Adrenal gland (tissue), 12 donors: ENCODE results near the gene SDK1. TPM values are rescaled to one million over a fixed set of nuclear protein-coding genes. Genes with fewer than 3 reads are reported as not detected.

Experiments used
- DNase-seq, 7 donors: peaks; one replicate each; pipeline ENCODE4 v3.0.0-alpha.2; 2019 to 2020
- H3K27ac ChIP-seq, 5 donors: fragments of 200-600 bp; sonication (generic) in 4 of 5; 1 replicate in 3 of 5; 2 replicates in 2 of 5; pipeline versions ENCODE4 v1.5.1 to v1.8.0; 2016 to 2020; ENCODE audit warnings: mild to moderate bottlenecking in 1 of 5
- H3K27me3 ChIP-seq: fragments of 200-600 bp; 2 replicates; pipeline ENCODE4 v1.8.0; 2021
- H3K36me3 ChIP-seq, 2 donors: fragments of 200-600 bp; replicated peaks in 1 of 2; 1 replicate in 1 of 2; 2 replicates in 1 of 2; pipeline versions ENCODE4 v1.5.1 to v1.8.0; 2018 to 2022
- H3K4me1 ChIP-seq, 2 donors: fragments of 200-600 bp; replicated peaks in 1 of 2; 1 replicate in 1 of 2; 2 replicates in 1 of 2; pipeline versions ENCODE4 v1.5.1 to v1.8.0; 2018 to 2021
- H3K4me3 ChIP-seq, 4 donors: fragments of 200-600 bp; sonication (generic) in 3 of 4; one replicate each; pipeline ENCODE4 v1.5.1; 2016 to 2018
- H3K9me3 ChIP-seq, 3 donors: fragments of 200-600 bp; sonication (generic) in 1 of 3; replicated peaks in 1 of 3; 1 replicate in 2 of 3; 2 replicates in 1 of 3; pipeline versions ENCODE4 v1.5.1 to v1.8.0; 2016 to 2021
- CTCF ChIP-seq, 6 experiments: fragments of 450-650 bp in 4 of 6; fragments of 200-600 bp in 2 of 6; sonication (generic) in 1 of 6; IDR thresholded peaks; 1 replicate in 5 of 6; 2 replicates in 1 of 6; pipeline versions ENCODE4 v1.5.1 to v1.8.0; 2016 to 2021; ENCODE audit warnings: antibody characterized with exemption in 6 of 6, mild to moderate bottlenecking in 2 of 6, moderate library complexity in 1 of 6
- POLR2A ChIP-seq, 2 donors: fragments of 450-650 bp; IDR thresholded peaks; one replicate each; pipeline ENCODE4 v1.6.1; 2017; ENCODE audit warnings: antibody characterized with exemption in 2 of 2, mild to moderate bottlenecking in 2 of 2, moderate library complexity in 1 of 2
- WGBS, 4 donors: extraction: QIAGEN DNeasy Blood & Tissue Kit in 2 of 4; methylation state at CpG; one replicate each; pipeline versions ENCODE4 v1.1.5 to v1.1.7; 2013 to 2017; 5-methylcytosine and 5-hydroxymethylcytosine counted together
- intact Hi-C, 2 donors: fragments of 100-400 bp; cut with DNase I; formaldehyde crosslinking; loops; one replicate each; pipeline versions ENCODE4 v1.14.1 to v1.15.0; 2022 to 2023
- polyA plus RNA-seq, 3 donors: library from polyadenylated mRNA; stranded (reverse); fragments of 200-250 nt in 2 of 3; fragments of 350-450 nt in 1 of 3; fragmentation: Illumina TruSeq in 1 of 3; extraction: RNeasy Lipid Tissue Mini Kit (QIAGEN cat#74804) in 1 of 3; gene quantifications; one replicate each; pipeline ENCODE4 v1.2.3, GENCODE V29; 2013 to 2014
- total RNA-seq, 9 donors: library from RNA; depleted of rRNA in 4 of 9; stranded (reverse); fragments of >200 nt in 4 of 9; fragments of 120-200 nt in 1 of 9; fragmentation: NEBNext Ultra II Directional in 1 of 9; extraction: Animal tissue kit (Norgen Biotek cat#: 25700) in 1 of 9; gene quantifications; one replicate each; pipeline versions ENCODE4 v1.1.0 to v1.2.4, GENCODE V29; 2013 to 2023
- donor health status: healthy with polysubstance abuse.
- donor health status: Bipolar disorder and iron deficiency.
- donor health status: DM: yes; HTN: yes; CAD: no.
- donor health status: DM: no; HTN: no; CAD: no.
- donor health status: DM: no; HTN: no; CAD: no.
- donor health status: DM: yes; HTN: yes; CAD: no.

SDK1 gene
- total and polyA plus RNA-seq, 12 donors, result 0.50 to 3.6 (median 1.5) TPM

DNA sequence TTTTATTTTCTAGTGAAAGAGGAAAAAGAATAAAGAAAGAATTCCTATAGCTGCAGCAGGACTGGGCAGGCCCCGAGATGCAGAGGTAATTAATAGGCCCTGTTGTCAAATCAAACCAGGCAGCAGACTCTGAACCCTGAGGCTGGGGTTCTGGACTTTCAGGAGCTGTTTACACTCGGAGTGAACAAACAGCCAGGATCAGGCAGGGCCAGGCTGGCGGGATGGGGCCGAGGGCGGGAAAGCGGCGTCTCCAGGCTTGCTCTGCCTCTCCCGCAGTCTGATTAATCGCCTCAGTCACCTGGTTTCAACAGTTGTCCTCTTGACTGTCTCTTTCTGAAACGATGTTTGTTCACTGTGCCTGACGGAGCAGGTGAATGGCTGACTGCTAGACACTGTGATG lies 705.6 kb downstream of the SDK1 start:
- no peak for TF ChIP-seq POLR2A (IDR thresholded peaks at IDR 0.05)
- Histone ChIP-seq H3K27me3 (peaks cover 4% of the 10 kb centered on the region), H3K4me1 (no peaks in the 10 kb centered on the region), H3K27ac (no peak overlapping the region), H3K4me3 (no peak overlapping the region), H3K36me3 (no peaks in the 10 kb centered on the region), H3K9me3 (no peaks in the 10 kb centered on the region)
- WGBS, 4 donors, result 62 to 81% (median 71%) methylated on average over 11 of the region's 11 CpGs
- intact Hi-C loops, result no loop called here
- peak in 1 of 7 donors; percentile 59 for DNase-seq

DNA sequence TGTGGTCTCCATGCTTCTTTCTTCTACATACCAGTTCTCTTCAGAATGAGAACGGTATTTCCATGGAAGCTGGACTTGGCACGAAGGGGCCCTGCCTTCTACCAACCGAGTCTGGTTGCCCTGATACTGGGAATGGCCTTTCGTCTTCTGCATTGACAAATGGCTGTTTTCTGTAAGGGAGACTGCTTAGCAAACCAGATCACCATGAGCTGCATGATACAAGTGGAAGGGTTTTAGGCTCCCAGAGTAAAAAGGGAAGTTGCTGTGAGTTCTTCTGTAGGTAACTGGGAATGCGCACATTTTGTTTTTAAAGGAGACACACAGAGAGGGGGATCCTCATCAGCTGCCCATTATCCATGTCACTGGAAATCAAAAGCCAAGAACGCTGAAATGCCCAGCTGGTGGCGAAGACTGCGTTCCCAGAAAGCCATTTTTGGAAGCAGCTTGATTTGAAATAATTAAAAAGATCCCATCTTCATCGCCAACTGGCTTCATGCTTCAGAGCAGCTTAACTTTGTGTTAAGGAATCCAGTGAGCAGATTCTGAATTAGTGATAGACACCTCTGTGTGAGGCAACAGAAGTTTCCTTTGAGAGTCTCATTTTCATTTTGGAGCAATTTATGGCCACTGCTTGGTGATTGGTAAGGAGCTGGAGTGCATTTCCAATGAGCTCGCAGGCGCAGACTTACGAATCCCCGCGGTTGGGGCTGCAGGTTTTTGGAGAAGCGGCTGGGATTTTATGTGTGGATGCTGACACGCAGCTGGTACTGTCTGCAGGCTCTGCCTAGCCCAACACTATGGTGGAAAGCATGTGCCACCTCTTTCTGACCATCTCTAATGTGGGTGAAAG lies 708.4 kb downstream of the SDK1 start:
- Histone ChIP-seq H3K27ac (no peak overlapping the region), H3K4me1 (no peaks in the 10 kb centered on the region), H3K9me3 (no peaks in the 10 kb centered on the region), H3K36me3 (no peaks in the 10 kb centered on the region), H3K4me3 (no peak overlapping the region), H3K27me3 (no peaks in the 10 kb centered on the region)
- intact Hi-C loops, result no loop called here
- no peak for TF ChIP-seq POLR2A (IDR thresholded peaks at IDR 0.05)
- TF ChIP-seq CTCF (IDR thresholded peaks at IDR 0.05), result no peak
- 82 to 87% (median 83%) methylated on average over 16 of the region's 16 CpGs for WGBS, 4 donors
- DNase-seq, result no peak

GRCh38 chr7:4010061-4010605 lies 709.1 kb downstream of the SDK1 start:
- H3K4me1 ChIP-seq, result no peaks in the 10 kb centered on the region
- H3K27ac ChIP-seq, result no peak overlapping the region
- WGBS, 4 donors, result 89 to 94% (median 92%) methylated on average over 13 of the region's 13 CpGs
- no peak overlapping the region for H3K4me3 ChIP-seq
- TF ChIP-seq POLR2A (IDR thresholded peaks at IDR 0.05) (no peak), CTCF (IDR thresholded peaks at IDR 0.05) (no peak)
- H3K36me3 ChIP-seq, result no peaks in the 10 kb centered on the region
- no peak for DNase-seq
- no peaks in the 10 kb centered on the region for H3K27me3 ChIP-seq
- intact Hi-C loops, result no loop called here
- no peaks in the 10 kb centered on the region for H3K9me3 ChIP-seq

- intact Hi-C loops, result no loop called here
- Histone ChIP-seq H3K9me3 (no peaks in the 10 kb centered on the region), H3K4me1 (no peaks in the 10 kb centered on the region), H3K4me3 (no peak overlapping the region), H3K27ac (no peak overlapping the region), H3K36me3 (no peaks in the 10 kb centered on the region), H3K27me3 (no peaks in the 10 kb centered on the region)
- no peak for TF ChIP-seq CTCF (IDR thresholded peaks at IDR 0.05)
- TF ChIP-seq POLR2A (IDR thresholded peaks at IDR 0.05), result no peak
- 61 to 73% (median 70%) methylated on average over 29 to 30 of the region's 30 CpGs for WGBS, 4 donors
- peak in 2 of 7 donors; percentile 5 to 37 for DNase-seq
These were observed 710.0 kb downstream of the SDK1 start for GRCh38 chr7:4010923-4011656.
